Mammary epithelial cell (primary cell): ENCODE measurements around the gene NUDT2.

Source experiments
- EZH2 ChIP-seq: IDR thresholded peaks from 2 replicates; pipeline ENCODE4 v1.6.1; 2012; ENCODE audit warnings: low read length, inconsistent platforms, borderline replicate concordance
- TF ChIP-seq, protein P1 (sequence below), 2 donors: IDR thresholded peaks in 1 of 2; conservative IDR thresholded peaks in 1 of 2; 2 replicates each; pipeline ENCODE4 v1.5.1; 2011 to 2012; ENCODE audit warnings: inconsistent platforms in 2 of 2, low read length in 2 of 2, mild to moderate bottlenecking in 2 of 2, control low read depth in 1 of 2, low read depth in 1 of 2; ENCODE audit not compliant: insufficient read depth in 1 of 2; ENCODE audit errors: extremely low read depth in 1 of 2

DNA sequence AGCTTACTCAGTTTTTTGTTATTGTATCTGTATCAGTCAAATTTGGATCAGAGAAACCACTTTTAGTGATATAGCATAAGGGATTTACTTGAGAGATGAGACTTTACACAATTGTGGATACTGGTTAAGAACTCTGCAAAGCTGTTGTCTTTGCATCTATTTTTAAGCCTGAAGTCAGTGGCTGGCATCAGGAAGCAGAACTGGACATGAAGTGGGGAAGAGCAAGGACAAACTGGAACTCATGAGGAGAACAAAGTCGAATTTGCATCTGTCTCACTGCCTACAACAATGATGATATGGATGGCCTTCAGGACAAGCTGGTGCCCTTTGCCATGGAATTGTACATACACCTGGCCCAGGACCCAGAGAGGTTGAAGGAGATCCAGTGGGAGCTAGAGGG, 63.1 kb downstream of the NUDT2 start:
- TF ChIP-seq, protein P1, sequence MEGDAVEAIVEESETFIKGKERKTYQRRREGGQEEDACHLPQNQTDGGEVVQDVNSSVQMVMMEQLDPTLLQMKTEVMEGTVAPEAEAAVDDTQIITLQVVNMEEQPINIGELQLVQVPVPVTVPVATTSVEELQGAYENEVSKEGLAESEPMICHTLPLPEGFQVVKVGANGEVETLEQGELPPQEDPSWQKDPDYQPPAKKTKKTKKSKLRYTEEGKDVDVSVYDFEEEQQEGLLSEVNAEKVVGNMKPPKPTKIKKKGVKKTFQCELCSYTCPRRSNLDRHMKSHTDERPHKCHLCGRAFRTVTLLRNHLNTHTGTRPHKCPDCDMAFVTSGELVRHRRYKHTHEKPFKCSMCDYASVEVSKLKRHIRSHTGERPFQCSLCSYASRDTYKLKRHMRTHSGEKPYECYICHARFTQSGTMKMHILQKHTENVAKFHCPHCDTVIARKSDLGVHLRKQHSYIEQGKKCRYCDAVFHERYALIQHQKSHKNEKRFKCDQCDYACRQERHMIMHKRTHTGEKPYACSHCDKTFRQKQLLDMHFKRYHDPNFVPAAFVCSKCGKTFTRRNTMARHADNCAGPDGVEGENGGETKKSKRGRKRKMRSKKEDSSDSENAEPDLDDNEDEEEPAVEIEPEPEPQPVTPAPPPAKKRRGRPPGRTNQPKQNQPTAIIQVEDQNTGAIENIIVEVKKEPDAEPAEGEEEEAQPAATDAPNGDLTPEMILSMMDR (conservative IDR thresholded peaks at IDR 0.05 in 1 of 2, IDR thresholded peaks at IDR 0.05 in 1 of 2; ENCODE audit: extremely low read depth in 1 of 2, insufficient read depth in 1 of 2, low read depth in 1 of 2, low read length in 2 of 2): no peak
- TF ChIP-seq EZH2: no peak
